ENCODE measurements around the gene FAM227B. TPM values are rescaled to one million over a fixed set of nuclear protein-coding genes. Genes with fewer than 3 reads are reported as not detected.
"Not testable (repeated sequence)": the region's sequence is repeated elsewhere in the genome, so short reads cannot be mapped to it uniquely, and the experiment has no call there.

Gene FAM227B
- total RNA-seq, 2 experiments from 2014 or later, result 2.7 to 4.4 TPM

DNA sequence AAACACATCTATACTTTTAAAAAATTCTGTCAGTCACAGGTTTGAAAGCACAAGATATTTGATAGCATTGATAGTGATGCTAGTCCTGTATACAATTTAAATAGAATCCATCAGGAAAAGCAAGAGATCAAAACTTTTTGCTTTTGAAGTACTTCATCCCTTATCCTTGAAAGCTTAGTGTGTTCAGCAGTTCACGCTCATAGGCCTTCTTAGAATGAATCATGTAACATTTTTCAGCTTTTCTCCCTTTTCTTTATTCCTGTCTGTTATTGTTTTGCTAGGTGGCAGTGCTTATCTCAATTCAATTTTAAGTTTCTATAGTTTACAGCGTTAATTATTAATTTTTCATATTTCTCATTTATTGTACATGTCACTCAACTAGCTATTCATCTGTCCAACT lies 128.5 kb downstream of the FAM227B start:
- DNase-seq (no peak), ATAC-seq (no peak)
- Mint-ChIP-seq H3K9me3 (ENCODE audit: low read depth) (no peaks in the 10 kb centered on the region), H3K27me3 (peaks cover 5% of the 10 kb centered on the region), H3K27ac (no peak overlapping the region), H3K4me1 (no peaks in the 10 kb centered on the region), H3K4me3 (no peak overlapping the region), H3K36me3 (ENCODE audit: low read depth) (no peaks in the 10 kb centered on the region)
- intact Hi-C loops (cut with DNase I, micrococcal nuclease), result no loop called here
- POLR2A ChIA-PET, result no interaction called here
- CTCF ChIA-PET, result interaction anchor here (1.5 kb wide), 1 partner anchor 70 kb away, joined by 6 read pairs; no protein-coding TSS in a partner anchor

DNA sequence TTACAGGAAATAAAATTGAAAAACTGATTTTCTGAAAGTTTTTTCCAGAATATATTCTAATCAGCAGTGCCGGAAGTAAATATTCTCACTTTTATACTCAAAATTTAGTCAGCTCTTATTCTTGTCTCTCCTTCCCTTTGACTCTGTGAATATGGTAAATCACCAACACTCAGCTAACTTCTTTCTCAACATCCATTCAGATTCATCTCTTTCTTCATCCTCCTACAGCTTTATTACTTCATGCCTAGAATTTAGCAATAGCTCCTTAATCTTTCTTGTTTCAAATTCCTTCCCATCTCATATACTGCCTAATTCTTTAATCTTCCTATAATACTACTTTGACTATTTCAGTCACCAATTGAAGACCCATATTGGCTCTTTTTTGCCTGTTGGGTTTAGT lies 129.7 kb downstream of the FAM227B start:
- peaks cover 5% of the 10 kb centered on the region for H3K27me3 Mint-ChIP-seq
- H3K36me3 Mint-ChIP-seq (ENCODE audit: low read depth), result no peaks in the 10 kb centered on the region
- intact Hi-C loops (cut with DNase I, micrococcal nuclease), result no loop called here
- H3K27ac Mint-ChIP-seq, result no peak overlapping the region
- H3K4me3 Mint-ChIP-seq, result no peak overlapping the region
- CTCF ChIA-PET, result interaction anchor here (1.5 kb wide), 1 partner anchor 69 kb away, joined by 6 read pairs; no protein-coding TSS in a partner anchor
- POLR2A ChIA-PET, result no interaction called here
- H3K9me3 Mint-ChIP-seq (ENCODE audit: low read depth), result no peaks in the 10 kb centered on the region
- no peak for DNase-seq
- H3K4me1 Mint-ChIP-seq, result no peaks in the 10 kb centered on the region
- no peak for ATAC-seq

DNA sequence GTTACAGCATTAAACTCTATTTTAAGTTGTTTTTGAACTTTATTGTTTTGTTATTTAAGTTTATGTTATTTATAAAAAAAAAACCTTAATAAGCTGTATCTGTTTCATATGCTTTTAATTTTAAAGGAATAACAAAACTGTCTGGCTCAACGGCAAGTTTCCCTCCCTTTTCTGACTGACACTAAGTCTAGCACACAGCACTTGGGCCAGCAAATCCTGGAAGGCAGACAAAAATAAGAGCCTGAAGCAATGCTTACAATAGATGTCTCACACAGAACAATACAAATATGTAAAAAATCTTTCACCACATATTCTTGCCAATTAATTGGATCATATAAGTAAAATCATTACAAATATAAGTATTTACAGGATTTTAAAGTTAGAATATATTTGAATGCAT lies 135.2 kb downstream of the FAM227B start:
- H3K27me3 Mint-ChIP-seq; POLR2A ChIA-PET; H3K36me3 Mint-ChIP-seq (ENCODE audit: low read depth); DNase-seq; intact Hi-C loops (cut with DNase I, micrococcal nuclease); CTCF ChIA-PET; H3K4me3 Mint-ChIP-seq; H3K9me3 Mint-ChIP-seq (ENCODE audit: low read depth); H3K27ac Mint-ChIP-seq; ATAC-seq; H3K4me1 Mint-ChIP-seq: not testable (repeated sequence)

DNA sequence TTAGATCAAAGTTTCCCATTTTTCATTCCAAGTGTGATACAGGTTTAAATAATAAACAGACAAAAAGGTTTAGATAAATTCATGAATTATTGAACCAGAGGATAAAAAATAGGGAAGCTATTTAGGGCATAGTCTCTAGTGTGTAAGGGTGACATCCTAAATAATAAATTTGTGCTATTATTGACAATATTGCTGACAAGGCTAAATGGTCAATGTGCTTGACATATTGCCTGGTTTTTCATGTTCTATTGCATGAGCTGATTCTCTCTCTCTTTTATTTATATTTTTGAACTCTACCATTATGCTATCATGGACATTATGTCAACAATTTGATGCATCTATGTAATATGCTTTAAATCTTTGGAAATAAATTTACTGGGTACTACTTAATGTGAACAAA lies 141.6 kb downstream of the FAM227B start:
- POLR2A ChIA-PET; H3K27me3 Mint-ChIP-seq; DNase-seq; intact Hi-C loops (cut with DNase I, micrococcal nuclease); H3K4me1 Mint-ChIP-seq; H3K36me3 Mint-ChIP-seq (ENCODE audit: low read depth); H3K27ac Mint-ChIP-seq; H3K9me3 Mint-ChIP-seq (ENCODE audit: low read depth); ATAC-seq; H3K4me3 Mint-ChIP-seq; CTCF ChIA-PET: not testable (repeated sequence)

DNA sequence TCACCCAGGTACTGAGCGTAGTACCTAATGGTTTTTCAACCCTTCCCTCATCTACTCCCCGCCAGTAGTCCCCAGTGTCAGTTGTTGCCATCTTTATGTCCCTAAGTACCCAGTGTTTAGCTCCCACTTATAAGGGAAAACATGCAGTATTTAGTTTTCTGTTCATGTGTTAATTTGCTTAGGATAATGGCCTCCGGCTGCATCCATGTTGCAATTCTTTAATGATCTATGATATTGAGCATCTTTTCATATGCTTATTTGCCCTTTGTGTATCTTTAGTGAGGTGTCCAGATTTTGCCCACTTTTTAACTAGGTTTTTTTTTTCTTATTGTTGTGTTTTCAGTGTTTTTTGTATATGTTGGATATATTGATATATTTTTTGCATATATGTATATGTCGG lies 142.6 kb downstream of the FAM227B start:
- H3K27ac Mint-ChIP-seq; intact Hi-C loops (cut with DNase I, micrococcal nuclease); H3K4me3 Mint-ChIP-seq; CTCF ChIA-PET; H3K27me3 Mint-ChIP-seq; H3K36me3 Mint-ChIP-seq (ENCODE audit: low read depth); H3K9me3 Mint-ChIP-seq (ENCODE audit: low read depth); DNase-seq; H3K4me1 Mint-ChIP-seq; ATAC-seq; POLR2A ChIA-PET: not testable (repeated sequence)

DNA sequence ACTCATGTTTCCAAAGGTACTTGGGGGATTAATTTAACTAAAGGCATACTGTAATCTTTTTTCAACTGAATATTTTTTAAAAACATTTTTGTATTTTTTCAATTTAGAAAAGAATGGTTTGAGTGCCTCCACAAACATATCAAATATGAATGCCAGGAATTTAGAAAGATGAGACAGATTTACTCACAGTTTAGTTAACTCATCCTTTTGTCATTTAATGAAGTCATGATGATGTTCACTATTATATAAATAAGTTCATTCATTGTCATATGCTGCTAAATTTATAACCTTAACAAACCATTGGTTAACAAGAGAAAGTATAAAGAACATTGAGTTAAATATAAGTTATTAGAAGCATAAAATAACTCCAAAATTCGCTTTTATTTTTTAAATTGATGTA lies 147.6 kb downstream of the FAM227B start:
- DNase-seq, result no peak
- ATAC-seq, result no peak
- POLR2A ChIA-PET, result no interaction called here
- Mint-ChIP-seq H3K36me3 (ENCODE audit: low read depth) (no peaks in the 10 kb centered on the region), H3K4me3 (no peak overlapping the region), H3K4me1 (peaks cover 7% of the 10 kb centered on the region), H3K9me3 (ENCODE audit: low read depth) (no peaks in the 10 kb centered on the region), H3K27ac (no peak overlapping the region), H3K27me3 (peaks cover 2% of the 10 kb centered on the region)
- intact Hi-C loops (cut with DNase I, micrococcal nuclease), result loop anchor here in 1 of 2 experiments (5.0 kb wide), 1 partner anchor 664 kb away; no protein-coding TSS in a partner anchor
- CTCF ChIA-PET, result no interaction called here

DNA sequence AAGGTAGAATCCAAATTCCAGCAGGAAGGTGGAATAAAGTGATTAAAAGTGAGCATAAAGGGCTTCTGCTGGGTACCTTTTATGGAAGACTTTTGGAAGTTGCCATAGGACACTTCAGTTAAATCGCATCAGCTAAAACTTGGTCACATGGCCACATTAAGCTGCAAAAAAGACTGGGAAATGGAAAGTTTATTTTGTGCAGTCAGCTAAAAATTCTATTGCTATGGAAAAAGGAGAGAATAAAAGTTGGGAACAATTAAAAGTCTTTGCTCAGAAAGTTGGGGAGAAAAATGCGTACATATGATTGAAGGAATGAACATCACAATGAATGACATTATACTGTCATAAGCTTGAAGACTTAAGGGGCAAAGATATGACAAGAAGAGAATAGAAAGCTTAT lies 148.3 kb downstream of the FAM227B start:
- H3K27ac Mint-ChIP-seq, result no peak overlapping the region
- CTCF ChIA-PET, result interaction anchor here (0.7 to 1.4 kb wide), 4 partner anchors 17 to 117 kb away, joined by 3 to 5 read pairs (median 3); partner anchors contain the start of gene FGF7
- no peaks in the 10 kb centered on the region for H3K36me3 Mint-ChIP-seq (ENCODE audit: low read depth)
- H3K4me1 Mint-ChIP-seq, result peaks cover 7% of the 10 kb centered on the region
- H3K4me3 Mint-ChIP-seq, result no peak overlapping the region
- no peaks in the 10 kb centered on the region for H3K9me3 Mint-ChIP-seq (ENCODE audit: low read depth)
- DNase-seq, result no peak
- intact Hi-C loops (cut with DNase I, micrococcal nuclease), result loop anchor here in 1 of 2 experiments (5.0 kb wide), 1 partner anchor 665 kb away; no protein-coding TSS in a partner anchor
- no peak for ATAC-seq
- peaks cover 2% of the 10 kb centered on the region for H3K27me3 Mint-ChIP-seq
- POLR2A ChIA-PET, result no interaction called here

DNA sequence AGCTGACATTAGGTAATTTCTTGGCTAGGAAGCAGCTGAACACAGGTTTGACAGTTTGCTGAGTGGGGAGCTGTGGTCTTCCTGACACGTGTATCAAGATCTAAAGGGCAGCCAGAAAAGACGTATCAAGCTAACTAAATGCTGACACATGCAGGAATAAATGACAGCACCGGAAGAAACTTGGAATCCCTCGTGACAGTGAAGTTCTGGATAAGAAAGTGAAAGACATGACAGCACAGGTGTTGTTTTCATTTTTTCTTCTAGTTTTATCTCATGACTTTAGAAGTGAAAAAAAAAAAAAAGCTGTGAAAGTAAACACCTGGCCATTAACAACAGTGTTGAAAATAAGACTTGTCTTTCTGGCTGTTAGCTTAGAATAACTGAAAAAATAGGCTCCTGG lies 148.9 kb downstream of the FAM227B start:
- H3K4me3 Mint-ChIP-seq, result no peak overlapping the region
- ATAC-seq, result peak; percentile 72
- H3K27me3 Mint-ChIP-seq, result peaks cover 2% of the 10 kb centered on the region
- CTCF ChIA-PET, result interaction anchor here (0.7 to 1.5 kb wide), 6 partner anchors 16 to 674 kb away, joined by 3 to 5 read pairs (median 3); partner anchors contain the start of gene FGF7
- intact Hi-C loops (cut with DNase I, micrococcal nuclease), result loop anchor here in 1 of 2 experiments (5.0 kb wide), 1 partner anchor 666 kb away; no protein-coding TSS in a partner anchor
- no peaks in the 10 kb centered on the region for H3K9me3 Mint-ChIP-seq (ENCODE audit: low read depth)
- no peaks in the 10 kb centered on the region for H3K36me3 Mint-ChIP-seq (ENCODE audit: low read depth)
- no peak overlapping the region for H3K27ac Mint-ChIP-seq
- H3K4me1 Mint-ChIP-seq, result peaks cover 7% of the 10 kb centered on the region
- POLR2A ChIA-PET, result no interaction called here
- DNase-seq, result peak; percentile 33

DNA sequence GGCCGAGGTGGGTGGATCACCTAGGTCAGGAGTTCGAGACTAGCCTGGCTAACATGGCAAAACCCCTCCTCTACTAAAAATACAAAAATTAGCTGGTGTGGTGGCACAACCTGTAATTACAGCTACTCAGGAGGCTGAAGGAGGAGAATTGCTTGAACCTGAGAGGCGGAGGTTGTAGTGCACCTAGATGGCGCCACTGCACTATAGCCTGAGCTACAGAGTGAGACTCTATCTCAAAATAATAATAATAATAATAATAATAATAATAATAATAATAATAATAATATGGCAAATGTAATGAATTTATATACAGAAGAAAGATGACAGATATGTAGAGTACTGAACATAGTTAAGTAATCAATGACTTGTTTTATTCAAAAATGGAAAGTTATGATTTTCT lies 149.4 kb downstream of the FAM227B start:
- H3K27me3 Mint-ChIP-seq; H3K27ac Mint-ChIP-seq; H3K9me3 Mint-ChIP-seq (ENCODE audit: low read depth); H3K36me3 Mint-ChIP-seq (ENCODE audit: low read depth); H3K4me3 Mint-ChIP-seq; H3K4me1 Mint-ChIP-seq; ATAC-seq: not testable (repeated sequence)
- peak; percentile 71 for DNase-seq
- intact Hi-C loops (cut with DNase I, micrococcal nuclease), result loop anchor here in 1 of 2 experiments (5.0 kb wide), 1 partner anchor 666 kb away; no protein-coding TSS in a partner anchor
- CTCF ChIA-PET, result interaction anchor here (0.6 to 1.5 kb wide), 6 partner anchors 16 to 674 kb away, joined by 3 to 5 read pairs (median 3); partner anchors contain the start of gene FGF7
- POLR2A ChIA-PET, result interaction anchor here (0.6 kb wide), 1 partner anchor 635 kb away, joined by 3 read pairs; no protein-coding TSS in a partner anchor

DNA sequence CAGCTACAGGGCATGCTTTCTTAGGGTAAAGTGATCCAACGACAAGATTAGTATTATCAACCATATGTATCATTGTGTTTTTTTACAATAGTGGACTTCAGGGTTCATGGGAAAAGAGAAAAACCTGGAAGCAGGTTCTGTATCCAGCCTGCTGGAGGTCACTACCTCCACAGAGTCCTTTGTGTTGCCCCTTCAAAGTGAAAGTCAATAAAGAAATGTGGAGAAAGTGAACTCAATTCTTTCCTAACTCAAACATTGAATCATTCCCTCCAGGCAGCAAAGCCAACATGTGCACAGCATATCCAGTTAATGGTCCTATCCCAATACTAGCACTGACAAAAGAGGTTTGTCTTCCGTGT lies 152.2 kb downstream of the FAM227B start:
- H3K9me3 Mint-ChIP-seq (ENCODE audit: low read depth), result no peaks in the 10 kb centered on the region
- no peaks in the 10 kb centered on the region for H3K27me3 Mint-ChIP-seq
- H3K4me1 Mint-ChIP-seq, result peaks cover 7% of the 10 kb centered on the region
- CTCF ChIA-PET, result no interaction called here
- no peaks in the 10 kb centered on the region for H3K36me3 Mint-ChIP-seq (ENCODE audit: low read depth)
- ATAC-seq (no peak), DNase-seq (no peak)
- POLR2A ChIA-PET, result no interaction called here
- H3K4me3 Mint-ChIP-seq, result no peak overlapping the region
- intact Hi-C loops (cut with DNase I, micrococcal nuclease), result no loop called here
- no peak overlapping the region for H3K27ac Mint-ChIP-seq

DNA sequence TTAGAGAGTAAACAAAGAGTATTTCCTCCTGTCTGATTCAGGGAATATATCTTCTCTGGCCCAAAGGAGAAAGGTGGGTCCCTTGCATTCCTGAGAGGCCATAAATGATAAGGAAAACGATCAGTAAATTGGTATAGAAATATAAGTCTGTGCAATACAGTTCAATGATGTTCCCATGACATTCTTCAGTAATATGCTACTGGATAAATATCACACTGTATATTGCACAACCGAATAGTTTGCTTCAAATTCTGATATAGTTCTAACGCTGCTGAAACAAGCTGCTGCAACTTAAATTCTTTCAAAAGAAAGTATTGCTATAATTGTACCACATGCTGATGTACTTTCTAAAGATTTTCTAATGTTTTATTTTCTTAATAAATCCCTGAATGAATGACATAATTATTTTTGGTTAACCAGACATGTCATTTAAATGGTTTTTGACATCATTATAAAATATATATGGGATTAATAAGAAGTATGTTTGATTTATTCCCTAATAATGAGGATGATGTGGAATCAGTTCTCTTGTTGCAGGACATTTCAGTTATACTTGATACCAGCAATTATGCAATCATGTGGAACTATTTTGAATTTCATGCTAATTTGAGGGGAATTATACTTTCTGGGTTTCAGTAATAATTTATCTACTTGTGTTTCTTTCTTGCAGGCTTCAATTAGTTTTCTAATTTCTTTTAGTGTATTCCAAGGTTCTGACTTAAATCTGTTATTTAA lies 152.7 kb downstream of the FAM227B start:
- intact Hi-C loops (cut with DNase I, micrococcal nuclease), result no loop called here
- ATAC-seq (no peak), DNase-seq (no peak)
- POLR2A ChIA-PET, result no interaction called here
- Mint-ChIP-seq H3K27ac (no peak overlapping the region), H3K4me1 (peaks cover 7% of the 10 kb centered on the region), H3K9me3 (ENCODE audit: low read depth) (no peaks in the 10 kb centered on the region), H3K36me3 (ENCODE audit: low read depth) (no peaks in the 10 kb centered on the region), H3K4me3 (no peak overlapping the region), H3K27me3 (no peaks in the 10 kb centered on the region)
- CTCF ChIA-PET, result no interaction called here

DNA sequence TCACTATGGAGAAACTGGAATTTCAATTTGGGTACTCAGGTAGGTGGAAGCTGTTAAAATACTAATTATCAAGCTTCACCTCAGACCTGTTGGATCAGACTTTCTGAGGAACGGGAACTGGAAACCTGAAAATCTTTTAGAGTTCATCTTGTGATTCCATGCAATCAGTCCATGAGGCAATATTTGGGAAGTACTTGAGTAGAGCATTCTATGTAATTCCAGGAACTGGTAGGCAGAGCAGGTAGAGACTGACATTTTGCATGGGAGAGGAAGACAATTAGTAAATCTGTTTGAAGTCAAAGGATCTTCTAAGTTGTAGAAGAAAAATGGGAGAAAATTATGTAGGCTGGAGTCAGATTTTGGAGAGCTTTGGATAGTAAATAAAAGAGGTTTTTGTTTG lies 154.5 kb downstream of the FAM227B start:
- Mint-ChIP-seq H3K4me3 (no peak overlapping the region), H3K4me1 (no peaks in the 10 kb centered on the region), H3K27ac (no peak overlapping the region), H3K27me3 (no peaks in the 10 kb centered on the region), H3K9me3 (ENCODE audit: low read depth) (no peaks in the 10 kb centered on the region), H3K36me3 (ENCODE audit: low read depth) (no peaks in the 10 kb centered on the region)
- intact Hi-C loops (cut with DNase I, micrococcal nuclease), result no loop called here
- ChIA-PET CTCF (no interaction called here), POLR2A (no interaction called here)
- no peak for ATAC-seq
- no peak for DNase-seq
